CD8-positive, alpha-beta memory T cell (primary cell): ENCODE data around the gene WIPF2. TPM values are rescaled to one million over a fixed set of nuclear protein-coding genes. Genes with fewer than 3 reads are reported as not detected.

Experiments
- CTCF ChIA-PET: fragments of 350-600 bp; sonication (Branson Sonifier 250); formaldehyde crosslinking; loops from one replicate; lab custom pipeline; 2021; ENCODE audit warnings: antibody characterized with exemption; lab: Charles Lee
- POLR2A ChIA-PET: fragments of 350-600 bp; sonication (Branson Sonifier 250); formaldehyde crosslinking; loops from one replicate; lab custom pipeline; 2021; ENCODE audit warnings: antibody characterized with exemption; lab: Charles Lee
- DNase-seq, 5 donors: peaks; one replicate each; pipeline versions ENCODE4 v3.0.0 to v3.0.0-alpha.2; 2020 to 2022; ENCODE audit warnings: mixed read lengths in 1 of 5
- H3K27ac ChIP-seq: one replicate; pipeline ENCODE4 v1.7.0; 2013; ENCODE audit warnings: low read depth, mild to moderate bottlenecking, low read length, moderate library complexity
- H3K27me3 ChIP-seq: 2 replicates; pipeline ENCODE4 v1.7.0; 2013; ENCODE audit warnings: low read length, mild to moderate bottlenecking; ENCODE audit not compliant: insufficient read depth, poor library complexity, severe bottlenecking
- H3K36me3 ChIP-seq: 2 replicates; pipeline ENCODE4 v1.7.0; 2013; ENCODE audit warnings: mild to moderate bottlenecking, low read length, moderate library complexity; ENCODE audit not compliant: insufficient read depth
- H3K4me1 ChIP-seq: 2 replicates; pipeline ENCODE4 v1.7.0; 2013; ENCODE audit warnings: mild to moderate bottlenecking, low read length, moderate library complexity; ENCODE audit not compliant: insufficient read depth
- H3K4me3 ChIP-seq: 2 replicates; pipeline ENCODE4 v1.7.0; 2013; ENCODE audit warnings: mild to moderate bottlenecking, low read length
- H3K9me3 ChIP-seq: 2 replicates; pipeline ENCODE4 v1.7.0; 2013; ENCODE audit warnings: mild to moderate bottlenecking, low read length
- H3K27ac Mint-ChIP-seq, 8 donors: one replicate each; pipeline ENCODE4 v1.8.0; 2020 to 2021; ENCODE audit warnings: mixed read lengths in 8 of 8, mild to moderate bottlenecking in 6 of 8, inconsistent platforms in 3 of 8, moderate library complexity in 3 of 8
- H3K27me3 Mint-ChIP-seq, 2 donors: one replicate each; pipeline ENCODE4 v1.8.0; 2020 to 2021; ENCODE audit warnings: mixed read lengths in 2 of 2, mild to moderate bottlenecking in 1 of 2, moderate library complexity in 1 of 2
- H3K36me3 Mint-ChIP-seq, 3 donors: one replicate each; pipeline ENCODE4 v1.8.0; 2020 to 2021; ENCODE audit warnings: mixed read lengths in 3 of 3, inconsistent platforms in 1 of 3, mild to moderate bottlenecking in 1 of 3
- H3K4me1 Mint-ChIP-seq, 3 donors: one replicate each; pipeline ENCODE4 v1.8.0; 2020 to 2021; ENCODE audit warnings: mixed read lengths in 3 of 3, inconsistent platforms in 1 of 3, mild to moderate bottlenecking in 1 of 3
- H3K4me3 Mint-ChIP-seq, 7 donors: one replicate each; pipeline ENCODE4 v1.8.0; 2020 to 2021; ENCODE audit warnings: mixed read lengths in 7 of 7, mild to moderate bottlenecking in 6 of 7, moderate library complexity in 4 of 7, inconsistent platforms in 2 of 7
- H3K9me3 Mint-ChIP-seq, 5 donors: one replicate each; pipeline ENCODE4 v1.8.0; 2020 to 2022; ENCODE audit warnings: mixed read lengths in 5 of 5, mild to moderate bottlenecking in 3 of 5, moderate library complexity in 2 of 5, inconsistent platforms in 1 of 5
- polyA plus RNA-seq: library from polyadenylated mRNA; unstranded; fragments of 300-500 nt; fragmentation: Illumina TruSeq; gene quantifications from one replicate; pipeline ENCODE4 v1.2.3, GENCODE V29; 2021
- total RNA-seq, 2 experiments: library from RNA; stranded (reverse); gene quantifications; one replicate each; pipeline ENCODE4 v1.2.3, GENCODE V29; 2021

WIPF2 gene
- total and polyA plus RNA-seq, 3 experiments from 2014 or later = 14.6 to 24.7 (median 24.5) TPM

DNA sequence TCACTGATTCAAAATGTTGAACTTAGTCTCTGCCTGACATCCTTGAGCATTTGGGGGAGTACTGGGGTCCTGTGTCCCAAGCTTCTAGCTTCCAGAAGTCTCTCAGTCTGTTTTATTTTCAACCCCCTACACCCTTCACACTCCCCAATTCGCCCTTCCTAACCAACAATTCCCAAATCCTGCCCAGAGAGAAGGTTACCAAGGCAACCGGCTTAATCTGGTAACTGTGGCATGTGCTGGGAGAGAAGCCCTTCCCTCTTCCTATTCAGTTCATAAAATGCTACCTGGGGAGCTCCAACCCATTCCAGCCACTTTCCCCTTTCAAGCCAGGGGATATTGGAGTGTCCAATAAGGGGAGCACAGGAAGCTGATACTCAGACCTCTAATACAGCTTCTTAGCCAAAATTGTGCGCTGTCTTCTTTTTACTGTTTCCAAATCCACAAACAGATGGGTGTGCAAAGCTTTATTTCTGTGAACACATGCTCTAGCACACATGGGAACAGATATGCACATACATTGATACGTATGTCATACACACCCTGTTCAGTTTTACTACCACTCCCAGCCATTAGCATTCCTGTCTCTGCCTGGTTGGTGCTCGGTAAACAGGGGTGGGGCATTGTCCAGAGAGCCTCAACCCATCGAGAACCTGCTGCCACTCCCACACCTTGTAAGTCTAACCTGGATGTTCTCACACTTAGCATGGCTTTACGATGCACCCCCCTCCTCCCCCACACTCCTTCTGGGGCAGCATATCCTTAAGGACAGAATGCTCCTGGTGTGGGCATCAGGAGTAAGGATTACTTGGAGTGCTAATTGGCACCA lies 43.0 kb upstream of the WIPF2 start:
- Mint-ChIP-seq H3K9me3 (no peaks in the 10 kb centered on the region), H3K27ac (peak overlapping the region in 2 of 8 donors; percentile 60 to 87), H3K4me3 (peak overlapping the region in 5 of 7 donors; percentile 48 to 73 (median 59)), H3K27me3 (no peaks in the 10 kb centered on the region), H3K36me3 (peaks cover 0 to 40% (median 8%) of the 10 kb centered on the region in 3 donors), H3K4me1 (peaks cover 7 to 8% (median 8%) of the 10 kb centered on the region in 3 donors)
- Histone ChIP-seq H3K9me3 (no peaks in the 10 kb centered on the region), H3K4me1 (peaks cover 10% of the 10 kb centered on the region), H3K27ac (no peak overlapping the region), H3K27me3 (no peaks in the 10 kb centered on the region), H3K4me3 (no peak overlapping the region), H3K36me3 (peaks cover 6% of the 10 kb centered on the region)
- POLR2A ChIA-PET = interaction anchor here (1.0 kb wide), 1 partner anchor 20 kb away, joined by 3 read pairs; no protein-coding TSS in a partner anchor
- CTCF ChIA-PET = interaction anchor here (0.7 to 1.5 kb wide), 4 partner anchors 7 to 387 kb away, joined by 3 to 5 read pairs (median 4); no protein-coding TSS in a partner anchor
- DNase-seq = no peak

DNA sequence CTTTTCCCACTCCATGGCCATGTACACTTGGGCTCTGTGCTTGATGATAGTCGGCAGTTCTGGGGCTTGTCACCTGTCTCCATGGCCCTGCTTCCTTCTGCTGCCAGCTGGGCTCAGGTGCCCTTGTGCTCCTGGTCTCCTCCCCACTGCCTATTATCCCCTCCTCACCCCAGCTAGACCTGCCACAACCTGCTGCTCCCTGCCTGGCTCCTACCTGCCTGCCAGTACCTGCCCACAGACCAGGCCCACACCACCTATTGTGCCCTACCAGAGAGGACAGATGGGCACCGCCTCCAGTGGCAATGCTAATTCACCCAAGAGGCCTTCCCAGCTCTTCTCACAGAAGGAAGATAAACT lies 42.4 kb upstream of the WIPF2 start:
- Mint-ChIP-seq H3K27me3 (no peaks in the 10 kb centered on the region), H3K36me3 (peaks cover 0 to 34% (median 6%) of the 10 kb centered on the region in 3 donors), H3K4me3 (peak overlapping the region; percentile 17 to 76 (median 59)), H3K9me3 (no peaks in the 10 kb centered on the region), H3K27ac (peak overlapping the region in 4 of 8 donors; percentile 45 to 87 (median 68)), H3K4me1 (peaks cover 7 to 8% (median 8%) of the 10 kb centered on the region in 3 donors)
- Histone ChIP-seq H3K9me3 (no peaks in the 10 kb centered on the region), H3K36me3 (peaks cover 4% of the 10 kb centered on the region), H3K4me1 (peaks cover 10% of the 10 kb centered on the region), H3K4me3 (no peak overlapping the region), H3K27me3 (no peaks in the 10 kb centered on the region), H3K27ac (no peak overlapping the region)
- ChIA-PET POLR2A (no interaction called here), CTCF (interaction anchor here (0.7 to 1.5 kb wide), 4 partner anchors 8 to 163 kb away, joined by 3 to 5 read pairs (median 4); no protein-coding TSS in a partner anchor)
- no peak for DNase-seq

DNA sequence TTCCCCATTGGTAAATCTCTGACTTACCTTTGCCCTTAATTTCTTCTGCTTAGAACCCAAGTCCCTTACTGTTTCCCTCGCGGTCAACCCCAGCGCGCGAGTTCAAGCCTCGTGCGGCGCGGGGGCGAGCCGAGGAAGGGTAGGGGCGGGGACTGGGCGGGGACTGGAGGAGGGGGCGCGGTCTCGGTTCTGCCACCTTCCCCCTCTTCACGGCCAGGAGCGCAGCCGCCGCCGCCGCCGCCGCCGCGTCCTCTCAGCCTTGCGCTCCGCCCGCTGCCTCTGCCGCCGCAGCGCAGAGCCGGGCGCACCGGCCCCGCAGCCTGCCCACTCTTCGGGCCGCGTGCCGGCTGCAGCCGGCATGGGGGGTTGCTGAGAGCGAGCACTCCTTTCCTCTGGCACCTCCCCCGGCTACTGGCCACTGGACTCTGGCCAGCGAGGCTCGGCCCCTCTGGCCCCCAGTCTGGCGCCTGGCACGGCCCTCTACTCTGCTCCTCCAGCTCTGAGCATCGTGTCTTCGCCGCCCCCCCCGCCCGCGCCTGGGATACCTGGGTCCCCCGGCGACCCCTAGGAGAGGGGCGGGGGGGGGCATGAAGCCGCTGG lies 41.7 kb upstream of the WIPF2 start, which contains the start of gene RAPGEFL1:
Gene RAPGEFL1 (plus strand): TSS at position 196 of the 600 bp plus-strand sequence. CDS start 392 bp downstream, at position 588.
- Histone ChIP-seq H3K9me3 (no peaks in the 10 kb centered on the region), H3K4me3 (no peak within 1 kb of the TSS), H3K27ac (no peak within 1 kb of the TSS), H3K27me3 (no peaks in the 10 kb centered on the region), H3K4me1 (peaks cover 10% of the 10 kb centered on the region), H3K36me3 (no peaks in the 10 kb centered on the region)
- H3K27me3 Mint-ChIP-seq = no peaks in the 10 kb centered on the region
- H3K4me1 Mint-ChIP-seq = peaks cover 7 to 8% (median 8%) of the 10 kb centered on the region in 3 donors
- DNase-seq = peak; percentile 68 to 84 (median 74)
- ChIA-PET CTCF (interaction anchor here (1.0 to 2.8 kb wide), 5 partner anchors 9 to 164 kb away, joined by 3 to 12 read pairs (median 5); no protein-coding TSS in a partner anchor), POLR2A (no interaction called here)
- H3K9me3 Mint-ChIP-seq = no peaks in the 10 kb centered on the region
- peak within 1 kb of the TSS in 4 of 8 donors; percentile 45 to 87 (median 68) for H3K27ac Mint-ChIP-seq
- H3K4me3 Mint-ChIP-seq = peak within 1 kb of the TSS; percentile 17 to 76 (median 62)
- H3K36me3 Mint-ChIP-seq = peaks cover 0 to 28% (median 6%) of the 10 kb centered on the region in 3 donors

DNA sequence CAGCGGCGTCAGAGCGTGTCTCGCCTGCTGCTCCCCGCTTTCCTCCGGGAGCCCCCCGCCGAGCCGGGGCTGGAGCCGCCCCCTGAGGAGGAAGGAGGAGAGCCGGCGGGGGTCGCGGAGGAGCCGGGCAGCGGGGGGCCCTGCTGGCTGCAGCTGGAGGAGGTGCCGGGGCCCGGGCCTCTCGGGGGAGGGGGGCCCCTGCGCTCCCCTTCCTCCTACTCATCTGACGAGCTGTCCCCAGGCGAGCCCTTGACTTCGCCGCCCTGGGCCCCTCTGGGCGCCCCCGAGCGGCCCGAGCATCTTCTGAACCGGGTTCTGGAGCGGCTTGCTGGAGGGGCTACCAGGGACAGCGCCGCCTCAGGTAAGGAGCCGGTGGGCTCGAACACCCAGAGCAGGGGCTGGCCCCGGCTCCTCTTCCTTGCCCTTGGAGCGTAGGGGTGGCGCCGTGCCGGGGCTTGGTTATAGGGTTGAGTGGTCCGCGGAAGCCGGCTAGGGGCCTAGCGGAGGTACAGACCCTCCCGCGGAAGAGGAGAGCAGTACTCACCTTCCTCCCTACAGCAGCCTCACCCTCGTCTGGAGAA lies 41.0 kb upstream of the WIPF2 start:
- H3K27me3 ChIP-seq = no peaks in the 10 kb centered on the region
- no peak for DNase-seq
- no peaks in the 10 kb centered on the region for H3K36me3 ChIP-seq
- H3K9me3 ChIP-seq = no peaks in the 10 kb centered on the region
- H3K27ac Mint-ChIP-seq = peak overlapping the region in 1 of 8 donors; percentile 50
- ChIA-PET CTCF (interaction anchor here (1.9 to 2.8 kb wide), 3 partner anchors 10 to 65 kb away, joined by 8 to 14 read pairs (median 12); no protein-coding TSS in a partner anchor), POLR2A (interaction anchor here (0.6 kb wide), 1 partner anchor 10 kb away, joined by 4 read pairs; no protein-coding TSS in a partner anchor)
- peaks cover 7 to 8% (median 8%) of the 10 kb centered on the region in 3 donors for H3K4me1 Mint-ChIP-seq
- H3K4me1 ChIP-seq = peaks cover 10% of the 10 kb centered on the region
- no peaks in the 10 kb centered on the region for H3K9me3 Mint-ChIP-seq
- H3K4me3 Mint-ChIP-seq = peak overlapping the region in 6 of 7 donors; percentile 29 to 81 (median 54)
- H3K4me3 ChIP-seq = no peak overlapping the region
- H3K27me3 Mint-ChIP-seq = no peaks in the 10 kb centered on the region
- peaks cover 0 to 22% (median 6%) of the 10 kb centered on the region in 3 donors for H3K36me3 Mint-ChIP-seq
- H3K27ac ChIP-seq = no peak overlapping the region

DNA sequence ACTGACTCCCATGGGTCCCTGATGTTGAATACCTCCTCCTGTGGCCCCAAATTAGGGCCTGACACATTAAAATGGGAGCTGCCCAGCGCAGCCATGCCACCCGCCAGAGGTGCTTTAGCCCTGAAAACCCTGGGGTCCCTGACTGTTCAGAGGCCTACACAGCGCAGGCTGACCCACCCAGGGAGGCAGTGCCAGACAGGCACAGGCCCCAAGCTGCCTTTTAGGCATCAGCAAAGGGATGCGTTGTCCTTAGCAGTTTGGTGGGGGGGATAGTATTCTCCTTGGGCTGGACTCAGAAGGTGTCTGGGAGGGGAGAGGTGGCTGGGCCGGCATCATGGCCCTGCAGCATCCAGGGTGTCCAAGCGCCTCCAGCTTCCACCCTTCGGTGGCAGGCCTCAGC lies 40.4 kb upstream of the WIPF2 start:
- Mint-ChIP-seq H3K27me3 (no peaks in the 10 kb centered on the region), H3K36me3 (peaks cover 0 to 17% (median 3%) of the 10 kb centered on the region in 3 donors), H3K4me3 (peak overlapping the region in 6 of 7 donors; percentile 29 to 81 (median 54)), H3K9me3 (no peaks in the 10 kb centered on the region), H3K27ac (peak overlapping the region in 1 of 8 donors; percentile 50), H3K4me1 (peaks cover 7 to 8% (median 8%) of the 10 kb centered on the region in 3 donors)
- Histone ChIP-seq H3K27me3 (no peaks in the 10 kb centered on the region), H3K4me3 (no peak overlapping the region), H3K36me3 (no peaks in the 10 kb centered on the region), H3K4me1 (peaks cover 10% of the 10 kb centered on the region), H3K9me3 (no peaks in the 10 kb centered on the region), H3K27ac (no peak overlapping the region)
- ChIA-PET POLR2A (interaction anchor here (0.6 kb wide), 2 partner anchors 10 to 449 kb away, joined by 3 to 4 read pairs; no protein-coding TSS in a partner anchor), CTCF (interaction anchor here (0.6 to 2.8 kb wide), 5 partner anchors 10 to 557 kb away, joined by 3 to 14 read pairs (median 8); no protein-coding TSS in a partner anchor)
- no peak for DNase-seq

DNA sequence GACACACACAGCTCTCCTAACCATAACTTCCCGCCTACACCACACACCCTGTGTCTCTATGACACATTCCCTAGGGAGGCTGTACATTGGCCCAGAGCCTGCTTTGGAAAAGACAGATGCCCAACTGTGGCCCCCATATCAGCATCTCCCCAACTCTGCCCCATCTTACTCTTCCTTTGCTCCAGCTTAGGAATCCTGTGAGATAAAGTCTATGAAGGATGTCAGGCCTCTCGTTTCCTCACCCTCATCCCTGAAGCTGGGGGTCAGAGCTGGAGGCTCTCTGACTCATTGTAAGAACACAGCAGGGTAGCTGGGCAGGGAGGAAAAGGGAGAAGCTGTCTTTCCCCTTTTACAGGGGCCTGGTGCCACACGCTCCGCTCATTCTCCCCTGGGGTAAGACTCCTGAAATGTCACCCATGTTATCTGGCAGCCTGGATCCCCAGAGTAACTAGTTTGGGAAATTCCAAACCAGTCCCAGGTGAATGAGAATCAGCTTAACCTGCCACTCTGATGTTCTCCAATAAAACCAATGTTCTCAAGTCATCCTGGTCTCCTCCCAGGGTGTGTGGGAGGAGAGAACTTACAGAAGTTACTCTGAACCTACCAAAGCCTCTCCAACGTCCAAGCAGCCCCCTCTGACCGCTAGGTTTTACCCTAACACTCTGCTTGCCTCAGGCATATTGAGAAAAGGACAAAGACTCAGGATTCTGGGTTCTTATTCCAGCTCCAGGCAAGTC lies 39.0 kb upstream of the WIPF2 start:
- Histone ChIP-seq H3K4me3 (no peak overlapping the region), H3K27ac (no peak overlapping the region), H3K27me3 (no peaks in the 10 kb centered on the region), H3K36me3 (no peaks in the 10 kb centered on the region), H3K9me3 (no peaks in the 10 kb centered on the region), H3K4me1 (peaks cover 10% of the 10 kb centered on the region)
- ChIA-PET CTCF (interaction anchor here (1.0 to 2.8 kb wide), 5 partner anchors 11 to 67 kb away, joined by 3 to 14 read pairs (median 4); no protein-coding TSS in a partner anchor), POLR2A (no interaction called here)
- Mint-ChIP-seq H3K27me3 (no peaks in the 10 kb centered on the region), H3K4me1 (peaks cover 7 to 8% (median 8%) of the 10 kb centered on the region in 3 donors), H3K9me3 (no peaks in the 10 kb centered on the region), H3K4me3 (peak overlapping the region in 3 of 7 donors; percentile 37 to 77 (median 44)), H3K36me3 (peaks cover 0 to 7% (median 0%) of the 10 kb centered on the region in 3 donors), H3K27ac (peak overlapping the region in 2 of 8 donors; percentile 12 to 23)
- DNase-seq = no peak

DNA sequence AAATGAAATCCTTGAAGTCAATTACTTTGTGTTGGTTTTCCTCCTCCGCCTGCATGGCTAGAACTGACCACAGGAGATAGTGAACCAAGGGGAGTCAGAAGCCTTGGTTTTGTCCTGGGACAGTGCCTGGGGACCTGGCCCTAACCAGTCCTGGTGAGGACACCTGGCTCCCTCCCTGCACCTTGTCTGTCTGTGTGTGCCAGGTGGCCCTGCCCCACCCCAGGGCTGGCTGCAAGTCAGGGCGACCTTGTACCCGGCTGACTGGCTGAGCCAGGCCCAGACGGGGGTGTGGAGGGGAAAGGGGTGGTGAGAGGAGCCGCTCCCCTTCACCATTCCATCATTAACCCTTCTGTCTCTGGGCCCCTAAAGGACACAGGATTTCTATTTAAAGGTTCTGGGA lies 38.4 kb upstream of the WIPF2 start:
- POLR2A ChIA-PET = no interaction called here
- Mint-ChIP-seq H3K4me1 (peaks cover 7 to 8% (median 8%) of the 10 kb centered on the region in 3 donors), H3K27ac (no peak overlapping the region), H3K9me3 (no peaks in the 10 kb centered on the region), H3K27me3 (no peaks in the 10 kb centered on the region), H3K4me3 (peak overlapping the region in 1 of 7 donors; percentile 77), H3K36me3 (peaks cover 0 to 6% (median 0%) of the 10 kb centered on the region in 3 donors)
- CTCF ChIA-PET = interaction anchor here (1.3 to 1.5 kb wide), 2 partner anchors 12 to 22 kb away, joined by 3 to 4 read pairs; no protein-coding TSS in a partner anchor
- Histone ChIP-seq H3K36me3 (no peaks in the 10 kb centered on the region), H3K4me3 (no peak overlapping the region), H3K4me1 (peaks cover 10% of the 10 kb centered on the region), H3K27me3 (no peaks in the 10 kb centered on the region), H3K9me3 (no peaks in the 10 kb centered on the region), H3K27ac (no peak overlapping the region)
- DNase-seq = no peak
